Epidermal melanocyte (primary cell): ENCODE measurements around the gene LDLRAD3.

ENCODE experiments used
- DNase-seq: peaks from one replicate; pipeline ENCODE4 v3.0.0; 2011; ENCODE audit warnings: low spot score; ENCODE audit not compliant: insufficient read length

LDLRAD3 gene

DNA sequence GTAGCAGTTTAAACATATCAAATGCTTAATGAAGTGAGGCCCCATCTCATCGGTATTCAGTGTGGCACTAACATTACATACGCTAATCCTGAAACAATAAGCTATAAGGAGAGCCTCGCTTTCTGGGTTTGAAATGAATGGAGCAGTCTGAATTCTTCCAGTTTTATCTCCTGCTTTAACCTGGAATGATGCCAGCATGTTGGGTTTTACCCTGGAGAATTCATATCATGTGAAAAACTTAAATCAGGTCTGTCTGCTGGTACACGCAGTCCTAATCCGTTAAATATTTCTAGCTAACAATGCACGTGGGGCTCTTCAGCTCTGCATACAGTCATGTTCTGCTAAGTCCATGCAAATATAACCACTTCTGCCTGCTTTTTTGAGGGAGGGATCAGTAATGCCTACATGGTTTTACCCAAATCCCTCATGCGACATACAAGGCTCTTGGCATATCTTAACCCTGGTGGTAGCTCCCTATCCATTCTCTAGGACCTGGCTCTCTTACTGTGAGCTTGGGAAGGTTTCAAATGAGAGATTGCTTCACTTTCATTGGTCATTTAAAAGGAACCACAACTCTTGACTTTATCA lies 252.6 kb downstream of the LDLRAD3 start:
- DNase-seq = no peak

DNA sequence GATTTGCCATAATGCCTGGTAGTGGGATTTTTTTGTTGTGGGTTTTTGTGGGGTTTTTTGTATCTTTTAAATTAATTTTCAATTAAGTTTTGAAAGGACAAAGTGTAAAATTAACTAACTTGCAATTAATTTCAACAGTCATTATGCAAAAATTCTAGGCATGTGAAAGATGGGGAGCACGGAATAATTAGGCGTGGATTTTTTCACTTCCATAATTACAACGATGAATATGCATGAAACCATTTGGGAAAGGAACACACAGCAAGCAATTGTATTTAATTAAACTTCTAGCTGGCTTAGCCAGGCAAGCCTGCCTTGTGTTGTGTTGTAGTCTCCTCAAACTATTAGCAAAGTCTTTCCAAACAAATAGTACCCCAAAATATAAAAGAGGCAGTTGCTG lies 257.5 kb downstream of the LDLRAD3 start:
- no peak for DNase-seq

DNA sequence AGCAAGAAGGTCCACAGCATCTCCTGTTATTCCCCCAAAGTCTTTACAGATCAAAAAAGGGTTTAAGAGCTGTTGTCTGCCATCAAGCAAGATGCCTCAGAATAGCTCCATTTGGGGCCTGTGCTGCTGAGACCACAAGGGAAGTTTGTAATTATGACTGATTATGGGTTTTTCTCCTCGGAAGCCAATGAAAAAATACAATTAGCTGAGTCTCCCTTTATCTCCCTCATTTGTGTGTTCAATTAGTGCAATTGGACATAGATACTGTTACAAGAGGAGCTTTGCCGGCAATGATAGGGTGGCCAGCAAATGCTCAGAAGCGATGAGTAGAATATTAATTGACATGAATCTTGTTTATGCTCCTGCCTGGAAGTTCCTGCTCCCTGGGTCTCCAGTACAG lies 261.7 kb downstream of the LDLRAD3 start:
- no peak for DNase-seq

DNA sequence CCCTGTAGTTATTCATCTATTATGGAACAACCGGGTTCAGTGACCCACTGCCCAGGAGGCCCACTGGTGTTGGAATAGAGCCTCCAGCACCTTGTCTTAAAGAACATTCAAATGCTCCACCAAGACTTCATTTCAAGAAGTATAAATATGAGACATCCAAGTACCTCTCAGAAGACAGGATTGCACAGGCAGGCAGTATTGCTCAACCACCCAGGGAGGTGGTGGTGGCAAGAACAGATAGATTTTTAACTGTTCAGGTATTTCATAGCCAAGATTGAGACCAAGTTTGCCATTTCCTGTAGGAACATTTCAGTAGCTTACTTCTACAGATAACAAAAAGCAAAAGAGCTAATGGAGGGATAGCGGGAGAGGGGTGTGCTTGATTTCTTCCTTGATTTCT lies 266.7 kb downstream of the LDLRAD3 start:
- no peak for DNase-seq

DNA sequence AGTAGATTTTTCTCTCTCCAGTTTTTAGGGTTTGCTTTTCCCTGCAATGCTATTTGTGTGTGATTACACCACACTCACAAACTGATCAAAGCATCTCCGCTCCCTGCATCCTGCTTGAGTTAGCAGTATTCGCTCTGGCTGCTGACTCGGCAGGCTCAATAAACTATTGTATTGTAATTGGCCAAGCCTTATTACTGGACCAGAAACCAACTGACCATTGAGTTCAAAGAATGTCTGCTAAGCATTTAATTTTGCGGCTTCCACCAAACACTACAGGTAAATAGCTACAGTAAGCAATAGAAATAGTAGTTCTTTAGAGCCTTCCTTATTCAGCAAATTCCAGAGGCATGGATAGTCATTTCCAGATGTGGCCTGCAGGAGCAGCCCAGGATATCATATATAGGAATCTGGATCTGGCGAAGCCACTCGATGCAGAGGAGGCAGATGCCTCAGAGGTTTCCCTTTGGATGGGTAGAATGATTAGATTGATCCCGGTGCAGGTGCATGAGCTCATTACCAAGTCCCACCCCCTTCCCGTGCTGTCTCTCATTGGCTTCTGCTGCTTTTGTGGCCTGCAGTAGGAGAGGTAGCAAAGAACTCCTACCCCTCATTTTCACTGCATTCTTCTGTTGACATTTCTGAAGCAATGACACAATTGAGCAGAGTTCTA lies 268.0 kb downstream of the LDLRAD3 start:
- DNase-seq = no peak

DNA sequence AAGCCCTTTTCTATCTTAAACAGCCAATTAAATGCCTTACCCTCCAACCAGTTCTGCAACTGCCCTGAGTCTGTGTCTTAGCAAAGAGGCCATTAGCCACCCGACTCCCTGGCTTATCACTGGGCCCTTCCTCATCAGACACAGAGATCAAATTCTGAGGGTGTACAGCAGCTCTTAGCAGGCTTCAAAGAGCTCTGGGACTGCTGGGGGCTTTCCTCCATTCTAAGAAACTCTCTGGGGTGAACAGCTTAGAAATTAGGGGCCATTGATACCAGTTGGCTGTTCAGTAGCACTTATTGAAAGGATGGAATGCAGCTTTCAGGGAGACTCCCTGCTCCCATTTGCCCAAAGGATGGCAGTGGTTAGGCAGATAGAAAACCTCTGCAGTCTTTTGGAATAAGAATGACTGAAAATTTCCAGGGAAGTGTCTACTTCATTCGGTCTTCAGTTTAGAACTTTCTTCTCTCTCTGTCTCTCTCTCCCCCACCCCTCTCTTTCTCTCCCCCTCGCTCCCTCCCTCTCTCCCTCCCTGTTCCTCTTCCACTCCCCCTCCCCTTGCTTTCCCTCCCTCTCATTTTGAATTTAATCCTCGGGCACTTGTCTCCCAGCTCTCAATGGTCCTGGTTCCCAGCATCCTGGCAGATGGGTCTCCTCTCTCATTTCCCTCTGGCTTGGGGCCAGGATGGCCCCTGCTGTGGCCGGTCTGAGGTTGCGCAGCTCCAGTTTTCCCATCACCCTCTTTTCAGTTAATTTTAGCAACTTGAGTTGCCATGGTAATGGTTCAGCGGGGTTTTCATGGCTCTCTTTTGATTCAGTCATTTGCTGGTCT lies 268.9 kb downstream of the LDLRAD3 start:
- DNase-seq = no peak

DNA sequence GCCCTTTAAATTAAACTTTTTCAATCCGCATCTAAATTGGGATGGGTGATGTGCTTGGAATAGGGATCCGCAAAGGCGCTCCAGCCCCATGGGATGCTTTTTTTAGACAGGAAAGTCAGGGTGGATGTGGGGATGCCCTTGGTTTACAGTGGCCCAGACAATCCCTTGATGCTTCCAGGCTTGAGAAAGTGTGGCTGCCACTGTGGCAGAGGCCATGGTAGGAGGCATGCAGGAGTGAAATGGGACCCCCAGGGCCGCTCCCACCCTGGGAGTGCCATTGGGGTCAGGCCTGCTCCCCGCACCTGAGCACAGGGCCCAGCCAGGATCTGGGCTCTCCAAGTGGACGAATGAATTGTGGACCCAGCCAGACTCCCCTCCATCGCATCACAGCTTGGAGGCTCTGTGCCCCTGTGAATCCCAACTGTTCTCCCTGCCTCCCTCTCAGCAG lies 269.6 kb downstream of the LDLRAD3 start:
- DNase-seq = no peak

DNA sequence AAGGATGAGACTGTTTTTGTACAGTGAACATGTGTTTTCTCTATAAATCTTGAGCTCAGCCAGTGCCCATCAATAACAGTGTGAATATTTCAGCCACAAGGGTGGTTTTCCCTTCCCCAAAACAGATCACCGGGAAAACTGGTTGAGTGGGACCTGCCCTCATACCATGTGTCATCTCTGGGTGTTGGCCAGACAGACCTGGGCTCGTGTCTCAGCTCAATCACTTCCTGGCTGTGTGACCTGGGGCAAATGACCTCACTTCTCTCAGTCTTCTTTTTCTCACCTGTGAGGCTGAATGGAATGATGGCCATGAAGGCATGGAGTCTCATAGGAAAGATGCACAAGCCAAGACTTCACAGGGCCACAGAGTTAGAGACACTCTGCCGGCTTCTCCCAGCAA lies 270.6 kb downstream of the LDLRAD3 start:
- DNase-seq = no peak

DNA sequence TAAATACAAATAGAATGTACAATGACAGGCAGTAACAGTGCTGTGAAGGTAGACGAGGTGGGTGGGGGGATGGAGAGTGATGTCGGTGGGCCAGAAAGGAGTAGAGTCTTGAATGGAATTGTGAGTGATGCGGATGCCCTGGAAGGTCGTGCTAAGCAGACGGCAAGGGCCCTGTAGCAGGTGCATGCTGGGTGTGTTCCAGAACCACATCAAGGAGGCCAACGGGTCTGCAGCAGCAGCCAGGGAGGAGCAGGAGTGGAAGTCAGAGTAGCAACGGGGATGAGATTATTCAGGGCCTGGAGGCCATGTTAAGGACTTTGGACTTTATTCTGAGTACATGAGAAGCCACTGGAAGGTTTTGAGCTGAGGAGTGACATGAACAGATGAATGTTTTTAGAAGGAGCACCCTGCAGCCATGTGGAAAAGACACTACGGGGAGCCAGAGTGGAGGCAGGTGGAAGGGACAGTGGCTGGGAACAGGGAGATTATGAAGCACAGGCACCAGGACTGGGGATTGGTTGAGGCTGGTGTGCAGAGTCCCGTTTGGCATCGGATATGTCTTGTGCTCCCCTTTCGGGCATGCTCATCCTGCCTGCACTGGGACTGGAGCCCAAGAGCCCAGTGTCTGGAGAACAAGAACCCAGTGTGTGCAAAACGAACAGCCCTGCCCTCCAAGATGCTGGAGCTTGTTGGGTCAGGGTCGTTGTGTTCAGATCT lies 271.3 kb downstream of the LDLRAD3 start:
- DNase-seq = no peak

DNA sequence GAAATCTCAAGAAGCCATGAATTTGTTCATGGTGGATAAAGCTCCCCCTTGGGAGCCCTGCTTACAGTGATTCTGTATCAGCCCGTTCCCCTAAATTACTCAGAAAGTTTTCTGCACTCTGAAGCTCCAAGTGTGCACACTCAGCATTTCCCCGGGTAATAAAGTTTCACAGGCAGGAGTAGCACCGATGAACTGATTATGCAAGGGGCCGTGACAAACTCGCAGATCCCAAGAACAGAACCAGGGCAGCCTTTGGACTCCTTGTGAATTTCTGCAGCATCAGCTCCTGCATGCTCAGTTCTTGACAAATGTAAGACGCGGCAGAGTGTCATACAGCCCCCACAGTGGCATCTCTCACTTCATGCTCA lies 271.8 kb downstream of the LDLRAD3 start:
- DNase-seq = no peak

DNA sequence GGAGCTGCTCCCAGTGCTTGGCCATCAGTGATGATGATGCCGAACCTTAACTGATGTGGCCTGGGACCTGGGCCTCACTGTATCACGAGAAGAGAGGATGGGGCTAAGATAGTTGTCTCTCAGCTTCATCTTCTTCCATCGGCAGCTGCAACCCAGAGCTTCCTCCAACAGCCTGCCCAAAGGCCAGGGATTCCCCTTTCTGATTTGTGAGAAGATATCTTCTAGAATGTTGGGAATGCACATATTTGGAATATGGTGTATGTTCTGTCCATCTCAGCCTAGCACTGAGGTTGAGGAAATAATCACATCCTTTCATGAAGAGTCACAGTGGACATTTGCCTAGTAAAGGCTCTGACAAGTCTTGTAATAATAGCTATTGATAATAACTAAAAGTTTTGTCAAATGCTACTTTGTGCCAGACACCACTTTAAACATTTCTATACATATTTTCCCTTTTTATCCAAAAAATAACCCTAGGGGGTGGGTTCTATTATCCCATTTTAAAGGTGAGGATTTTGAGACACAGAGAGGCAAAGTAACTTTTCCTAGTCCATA lies 272.3 kb downstream of the LDLRAD3 start:
- no peak for DNase-seq

DNA sequence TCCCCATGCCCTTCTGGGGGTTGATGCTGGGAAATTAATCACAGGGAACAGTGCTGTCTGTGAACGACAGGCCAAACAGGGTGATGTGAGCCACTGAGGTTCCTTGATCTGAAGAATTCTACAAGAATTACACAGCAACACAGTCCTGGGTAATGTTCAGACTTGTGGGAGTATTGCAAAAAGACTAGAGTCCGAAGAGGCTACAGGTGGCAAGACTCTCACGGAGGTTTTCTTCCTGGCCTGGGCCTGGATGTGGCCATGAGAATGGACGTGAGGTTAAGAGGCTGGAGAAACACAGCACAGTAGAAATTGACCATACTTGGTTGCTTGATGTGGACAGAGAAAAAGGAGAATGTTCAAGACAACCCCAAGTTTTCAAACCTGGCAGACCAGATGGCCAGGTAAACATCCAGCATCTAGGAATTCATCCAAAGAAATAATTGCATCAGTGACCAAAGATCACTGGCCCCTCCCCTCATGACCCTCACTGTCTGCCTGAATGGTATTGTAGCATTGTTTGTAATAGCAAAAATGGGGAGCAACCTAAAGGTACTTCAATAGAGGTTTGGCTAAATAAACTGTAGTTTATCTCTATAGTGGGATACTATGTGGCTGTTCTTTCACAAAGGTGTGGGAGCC lies 274.5 kb downstream of the LDLRAD3 start:
- DNase-seq = no peak

DNA sequence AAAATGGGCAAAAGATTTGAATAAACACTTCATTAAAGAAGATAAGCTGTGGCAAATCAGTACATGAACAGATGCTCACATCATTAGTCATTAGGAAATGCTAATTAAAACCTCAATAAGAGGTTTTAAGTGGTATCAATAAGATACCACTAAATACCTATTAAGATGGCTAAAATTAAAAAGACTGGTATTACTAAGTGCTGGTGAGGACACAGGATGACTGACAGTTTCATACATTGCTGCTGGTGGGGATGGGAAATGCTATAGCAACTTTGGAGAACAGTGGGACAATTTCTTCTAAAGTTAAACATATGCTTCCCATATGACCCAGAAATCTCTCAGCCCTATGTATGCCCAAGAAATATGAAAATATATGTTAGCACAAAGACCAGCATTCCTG lies 276.1 kb downstream of the LDLRAD3 start:
- DNase-seq = no peak

DNA sequence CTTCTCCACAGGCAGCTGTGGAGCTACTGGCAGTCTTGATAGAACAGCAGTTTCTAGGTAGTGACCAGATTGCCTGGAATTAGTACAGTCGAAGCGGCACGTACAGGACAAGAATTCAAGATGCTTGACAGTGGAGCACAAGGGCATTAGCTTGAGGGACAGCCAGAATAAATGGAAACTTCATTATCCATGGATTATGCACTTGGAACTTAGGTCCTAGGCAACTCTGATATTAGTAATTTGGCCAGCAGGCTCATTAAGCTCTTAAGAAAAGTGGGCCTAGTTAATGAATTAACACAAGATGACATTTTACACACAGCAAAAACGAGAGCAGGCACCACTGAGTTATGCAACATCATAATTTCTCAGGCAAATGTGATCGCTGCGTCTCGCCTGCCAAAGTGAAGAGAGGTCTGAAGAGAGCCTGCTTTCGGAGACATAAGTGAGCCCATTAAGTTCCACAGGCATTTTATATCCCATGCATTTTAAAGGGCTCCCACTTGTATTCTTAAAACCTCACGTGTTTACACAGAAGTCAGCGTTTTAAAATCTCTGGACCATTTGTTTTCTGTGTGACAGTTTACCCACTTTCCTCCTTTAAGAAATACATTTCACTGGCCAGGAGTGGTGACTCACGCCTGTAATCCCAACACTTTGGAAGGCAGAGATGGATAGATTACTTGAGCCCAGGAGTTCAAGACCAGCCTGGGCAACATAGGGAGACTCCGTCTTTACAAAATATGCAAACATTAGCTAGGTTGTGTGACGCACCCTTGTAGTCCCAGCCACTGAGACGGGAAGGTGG lies 279.2 kb downstream of the LDLRAD3 start:
- DNase-seq = no peak

DNA sequence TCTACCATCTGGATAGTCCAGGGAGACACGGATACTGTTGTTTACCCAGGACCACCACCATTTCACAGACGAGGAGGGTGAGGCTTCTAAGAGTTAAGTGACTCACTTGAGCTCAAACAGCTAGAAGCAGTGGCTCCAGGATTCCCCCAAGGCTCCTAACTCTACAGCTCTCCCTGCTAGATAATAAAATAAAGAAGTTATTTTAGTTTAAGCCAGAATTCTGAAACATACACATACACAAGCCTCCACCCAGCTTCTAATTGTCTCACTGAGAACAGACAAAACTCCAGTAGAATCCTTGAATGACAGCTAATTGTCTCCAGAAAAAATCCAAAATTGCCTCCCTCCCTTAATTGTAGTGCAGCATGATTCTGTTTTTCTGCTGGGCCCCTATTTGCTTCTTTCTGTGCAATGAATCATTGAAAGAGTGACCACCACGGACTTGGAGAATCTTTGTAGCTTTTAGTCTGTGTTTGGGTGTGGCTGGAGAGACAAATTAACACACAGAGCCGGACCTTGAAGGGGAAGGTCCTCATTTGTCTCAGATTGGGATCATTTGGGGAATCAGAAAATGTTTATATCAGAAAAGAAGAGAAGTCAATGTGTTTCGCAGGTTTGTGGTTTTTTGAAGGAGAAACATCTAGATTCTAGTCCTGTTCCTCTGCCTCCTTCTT lies 280.5 kb downstream of the LDLRAD3 start:
- DNase-seq = no peak

DNA sequence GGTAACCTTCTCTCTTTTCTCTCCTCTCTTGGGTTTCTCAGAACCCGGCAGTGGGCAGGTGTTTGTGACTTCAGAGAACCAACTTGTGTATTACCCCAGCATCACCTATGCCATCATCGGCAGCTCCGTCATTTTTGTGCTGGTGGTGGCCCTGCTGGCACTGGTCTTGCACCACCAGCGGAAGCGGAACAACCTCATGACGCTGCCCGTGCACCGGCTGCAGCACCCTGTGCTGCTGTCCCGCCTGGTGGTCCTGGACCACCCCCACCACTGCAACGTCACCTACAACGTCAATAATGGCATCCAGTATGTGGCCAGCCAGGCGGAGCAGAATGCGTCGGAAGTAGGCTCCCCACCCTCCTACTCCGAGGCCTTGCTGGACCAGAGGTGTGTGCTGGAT lies 283.2 kb downstream of the LDLRAD3 start:
- DNase-seq = no peak

DNA sequence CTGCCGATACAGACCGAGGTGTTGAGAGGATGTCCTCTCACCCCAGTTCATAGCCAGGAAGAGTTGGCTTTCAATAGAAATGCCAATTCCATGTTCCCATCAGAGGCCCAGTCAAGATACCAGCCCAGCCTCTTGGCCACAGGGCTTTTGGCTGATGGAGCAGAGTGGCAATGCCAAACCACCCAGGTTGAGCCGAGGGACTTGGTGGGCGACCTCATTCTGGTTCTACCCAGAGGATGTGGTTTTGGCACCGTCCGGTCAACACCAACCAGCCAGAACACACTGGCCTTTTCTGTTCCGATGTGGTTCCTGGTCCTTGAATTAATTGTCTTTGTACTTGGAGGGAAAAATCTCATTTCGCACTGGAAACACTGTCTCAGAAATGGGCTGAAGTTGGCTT lies 284.8 kb downstream of the LDLRAD3 start:
- DNase-seq = no peak

DNA sequence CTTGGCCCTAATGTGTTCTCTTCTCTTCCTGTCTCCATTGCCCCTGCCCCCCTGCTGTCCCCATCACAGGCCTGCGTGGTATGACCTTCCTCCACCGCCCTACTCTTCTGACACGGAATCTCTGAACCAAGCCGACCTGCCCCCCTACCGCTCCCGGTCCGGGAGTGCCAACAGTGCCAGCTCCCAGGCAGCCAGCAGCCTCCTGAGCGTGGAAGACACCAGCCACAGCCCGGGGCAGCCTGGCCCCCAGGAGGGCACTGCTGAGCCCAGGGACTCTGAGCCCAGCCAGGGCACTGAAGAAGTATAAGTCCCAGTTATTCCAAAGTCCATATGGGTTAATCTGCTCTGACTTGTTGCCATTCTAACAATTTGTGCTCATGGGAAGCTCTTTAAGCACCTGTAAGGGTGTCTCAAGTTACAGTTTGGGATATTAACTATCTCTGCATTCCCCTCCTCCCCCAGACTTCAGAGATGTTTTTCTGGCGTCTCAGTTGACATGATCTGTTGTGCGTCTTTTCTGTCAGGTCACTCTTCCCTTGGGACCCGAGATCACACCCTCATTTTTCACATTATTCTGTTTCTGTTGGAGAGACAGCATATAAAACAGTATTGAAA lies 285.3 kb downstream of the LDLRAD3 start:
- no peak for DNase-seq
